Measurements from ENCODE around the gene QPCTL. TPM values are rescaled to one million over a fixed set of nuclear protein-coding genes. Genes with fewer than 3 reads are reported as not detected.

Gene QPCTL
- total and polyA plus RNA-seq, 9 of the 15 experiments (the other 6 are each of a cell fraction or from before 2014, with no cell fraction given) = 0.99 to 31.3 (median 12.7) TPM

DNA sequence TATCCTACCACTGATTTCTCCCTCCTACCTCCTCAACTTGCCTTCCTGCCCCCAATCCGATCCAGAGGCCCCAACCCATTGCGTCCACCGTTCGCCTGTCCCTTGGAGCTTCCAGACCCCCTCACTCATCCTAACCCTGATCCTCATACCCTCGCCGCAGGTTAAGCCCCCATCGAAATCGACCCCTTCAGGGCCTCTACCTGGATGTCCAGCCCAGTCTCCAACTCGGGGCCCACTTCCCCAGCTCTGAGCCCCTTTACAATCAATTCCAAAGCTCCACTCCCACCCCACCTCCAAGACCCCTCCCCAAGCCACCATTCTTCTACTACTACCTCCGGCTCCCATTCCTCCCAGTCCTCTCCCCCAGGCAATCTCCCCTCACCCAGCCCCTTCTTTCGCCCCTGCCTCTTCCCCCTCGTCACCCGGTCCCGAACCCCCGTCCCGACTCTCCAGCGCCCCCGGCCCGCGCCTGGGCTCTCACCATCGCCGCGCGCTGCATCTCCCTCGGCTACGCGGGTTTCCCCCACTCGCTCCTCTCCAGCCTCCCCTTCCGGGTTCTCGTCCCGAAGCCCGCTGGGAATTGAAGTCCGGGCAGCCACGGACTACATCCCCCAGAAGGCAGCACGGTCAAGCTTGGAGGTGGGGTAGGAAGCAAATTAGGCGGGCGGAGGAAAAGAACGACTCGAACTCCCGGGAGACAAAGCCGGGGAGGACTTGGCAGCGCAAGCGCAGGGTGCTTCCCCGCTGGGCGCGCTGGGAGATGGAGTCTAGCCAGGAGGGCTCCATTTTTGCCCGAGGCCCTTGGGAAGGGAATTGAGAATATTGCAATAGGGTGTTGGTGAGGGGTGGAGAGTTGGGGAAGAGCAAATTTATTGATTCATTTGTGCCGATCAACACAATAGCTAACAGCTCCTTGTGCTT, 38.2 kb downstream of the QPCTL start, which contains the start of gene FBXO46 (continued):
- TF ChIP-seq TAF1 (IDR thresholded peaks at IDR 0.05; ENCODE audit: control insufficient read depth, extremely low read depth, insufficient read depth, low read length, severe bottlenecking) (peak; percentile 65), ZNF175 (CRISPR knock-in tag; IDR thresholded peaks at IDR 0.05; ENCODE audit: low read depth) (peak; percentile 39; the same call in 1 of the 2 replicates), HOXB6 (CRISPR knock-in tag; IDR thresholded peaks at IDR 0.05; ENCODE audit: borderline replicate concordance) (no peak), MBD1 (CRISPR knock-in tag; IDR thresholded peaks at IDR 0.05) (no peak), ETS2 (tag; IDR thresholded peaks at IDR 0.05; ENCODE audit: borderline replicate concordance, poor library complexity, severe bottlenecking) (no peak), MCM5 (IDR thresholded peaks at IDR 0.05; ENCODE audit: low read depth) (no peak), ZNF445 (CRISPR knock-in tag; IDR thresholded peaks at IDR 0.05; ENCODE audit: low read depth) (no peak), ZZZ3 (IDR thresholded peaks at IDR 0.05) (no peak), HDAC3 (IDR thresholded peaks at IDR 0.05; ENCODE audit: borderline replicate concordance, partially characterized antibody) (no peak), ZC3H8 (IDR thresholded peaks at IDR 0.05) (no peak), ZNF830 (CRISPR knock-in tag; IDR thresholded peaks at IDR 0.05) (no peak), DIDO1 (tag; IDR thresholded peaks at IDR 0.05; ENCODE audit: low read depth) (no peak), ZNF431 (CRISPR knock-in tag; IDR thresholded peaks at IDR 0.05) (no peak), ZNF197 (CRISPR knock-in tag; IDR thresholded peaks at IDR 0.05; ENCODE audit: low read depth) (no peak), CBX5 (IDR thresholded peaks at IDR 0.05; ENCODE audit: borderline replicate concordance, low read depth) (no peak), KAT7 (CRISPR knock-in tag; IDR thresholded peaks at IDR 0.05; ENCODE audit: borderline replicate concordance) (no peak), RBM39 (optimal IDR thresholded peaks at IDR 0.05; ENCODE audit: low read depth, low read length) (no peak), THAP7 (CRISPR knock-in tag; IDR thresholded peaks at IDR 0.05) (no peak)
- TF ChIP-seq, protein P1, sequence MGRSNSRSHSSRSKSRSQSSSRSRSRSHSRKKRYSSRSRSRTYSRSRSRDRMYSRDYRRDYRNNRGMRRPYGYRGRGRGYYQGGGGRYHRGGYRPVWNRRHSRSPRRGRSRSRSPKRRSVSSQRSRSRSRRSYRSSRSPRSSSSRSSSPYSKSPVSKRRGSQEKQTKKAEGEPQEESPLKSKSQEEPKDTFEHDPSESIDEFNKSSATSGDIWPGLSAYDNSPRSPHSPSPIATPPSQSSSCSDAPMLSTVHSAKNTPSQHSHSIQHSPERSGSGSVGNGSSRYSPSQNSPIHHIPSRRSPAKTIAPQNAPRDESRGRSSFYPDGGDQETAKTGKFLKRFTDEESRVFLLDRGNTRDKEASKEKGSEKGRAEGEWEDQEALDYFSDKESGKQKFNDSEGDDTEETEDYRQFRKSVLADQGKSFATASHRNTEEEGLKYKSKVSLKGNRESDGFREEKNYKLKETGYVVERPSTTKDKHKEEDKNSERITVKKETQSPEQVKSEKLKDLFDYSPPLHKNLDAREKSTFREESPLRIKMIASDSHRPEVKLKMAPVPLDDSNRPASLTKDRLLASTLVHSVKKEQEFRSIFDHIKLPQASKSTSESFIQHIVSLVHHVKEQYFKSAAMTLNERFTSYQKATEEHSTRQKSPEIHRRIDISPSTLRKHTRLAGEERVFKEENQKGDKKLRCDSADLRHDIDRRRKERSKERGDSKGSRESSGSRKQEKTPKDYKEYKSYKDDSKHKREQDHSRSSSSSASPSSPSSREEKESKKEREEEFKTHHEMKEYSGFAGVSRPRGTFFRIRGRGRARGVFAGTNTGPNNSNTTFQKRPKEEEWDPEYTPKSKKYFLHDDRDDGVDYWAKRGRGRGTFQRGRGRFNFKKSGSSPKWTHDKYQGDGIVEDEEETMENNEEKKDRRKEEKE (IDR thresholded peaks at IDR 0.05; ENCODE audit: borderline replicate concordance in 1 of 2, control insufficient read depth in 1 of 2, low read depth in 2 of 2, low read length in 1 of 2) = peak in 1 of 2 experiments; percentile 43; a peak in 1 of 4 replicates
- TF ChIP-seq, protein P2, sequence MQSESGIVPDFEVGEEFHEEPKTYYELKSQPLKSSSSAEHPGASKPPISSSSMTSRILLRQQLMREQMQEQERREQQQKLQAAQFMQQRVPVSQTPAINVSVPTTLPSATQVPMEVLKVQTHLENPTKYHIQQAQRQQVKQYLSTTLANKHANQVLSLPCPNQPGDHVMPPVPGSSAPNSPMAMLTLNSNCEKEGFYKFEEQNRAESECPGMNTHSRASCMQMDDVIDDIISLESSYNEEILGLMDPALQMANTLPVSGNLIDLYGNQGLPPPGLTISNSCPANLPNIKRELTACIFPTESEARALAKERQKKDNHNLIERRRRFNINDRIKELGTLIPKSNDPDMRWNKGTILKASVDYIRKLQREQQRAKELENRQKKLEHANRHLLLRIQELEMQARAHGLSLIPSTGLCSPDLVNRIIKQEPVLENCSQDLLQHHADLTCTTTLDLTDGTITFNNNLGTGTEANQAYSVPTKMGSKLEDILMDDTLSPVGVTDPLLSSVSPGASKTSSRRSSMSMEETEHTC (IDR thresholded peaks at IDR 0.05) = no peak

Measured in K562 (cell line).